NK-92 treated with Interleukin-12 subunit alpha and Interleukin-12 subunit beta, amount 100 ng/mL, for 24 hours (cell line): Measurements from ENCODE around the gene HMGCL.
"Not testable (repeated sequence)": the region's sequence is repeated elsewhere in the genome, so short reads cannot be mapped to it uniquely, and the experiment has no call there.

Experiments
- DNase-seq: peaks from one replicate; lab custom pipeline; 2025; lab: John Stamatoyannopoulos, UW

Gene HMGCL

DNA sequence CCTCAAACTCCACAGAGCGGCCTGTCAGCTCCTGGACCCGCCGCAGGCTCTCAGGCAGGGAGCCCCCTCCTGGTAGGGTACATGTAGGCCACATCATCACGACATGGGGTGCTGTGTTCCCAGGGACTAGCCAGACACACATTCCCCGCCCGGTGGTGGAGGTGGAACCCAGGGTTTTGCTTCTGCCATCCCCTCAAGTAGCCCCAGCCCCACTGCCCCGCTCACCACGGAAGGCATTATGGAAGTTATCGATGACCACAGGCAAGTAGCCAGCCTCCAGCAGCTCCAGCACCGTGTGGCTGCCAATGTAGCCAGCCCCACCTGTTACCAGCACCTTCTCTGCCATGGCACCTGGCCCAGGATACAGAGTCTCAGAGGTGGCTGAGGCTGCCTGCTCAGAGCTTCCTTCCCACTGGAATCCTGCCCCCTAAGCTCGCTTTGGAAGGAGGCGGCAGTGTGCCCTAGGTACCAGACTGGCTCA is 26.5 kb downstream of the HMGCL start:
- no peak for DNase-seq

DNA sequence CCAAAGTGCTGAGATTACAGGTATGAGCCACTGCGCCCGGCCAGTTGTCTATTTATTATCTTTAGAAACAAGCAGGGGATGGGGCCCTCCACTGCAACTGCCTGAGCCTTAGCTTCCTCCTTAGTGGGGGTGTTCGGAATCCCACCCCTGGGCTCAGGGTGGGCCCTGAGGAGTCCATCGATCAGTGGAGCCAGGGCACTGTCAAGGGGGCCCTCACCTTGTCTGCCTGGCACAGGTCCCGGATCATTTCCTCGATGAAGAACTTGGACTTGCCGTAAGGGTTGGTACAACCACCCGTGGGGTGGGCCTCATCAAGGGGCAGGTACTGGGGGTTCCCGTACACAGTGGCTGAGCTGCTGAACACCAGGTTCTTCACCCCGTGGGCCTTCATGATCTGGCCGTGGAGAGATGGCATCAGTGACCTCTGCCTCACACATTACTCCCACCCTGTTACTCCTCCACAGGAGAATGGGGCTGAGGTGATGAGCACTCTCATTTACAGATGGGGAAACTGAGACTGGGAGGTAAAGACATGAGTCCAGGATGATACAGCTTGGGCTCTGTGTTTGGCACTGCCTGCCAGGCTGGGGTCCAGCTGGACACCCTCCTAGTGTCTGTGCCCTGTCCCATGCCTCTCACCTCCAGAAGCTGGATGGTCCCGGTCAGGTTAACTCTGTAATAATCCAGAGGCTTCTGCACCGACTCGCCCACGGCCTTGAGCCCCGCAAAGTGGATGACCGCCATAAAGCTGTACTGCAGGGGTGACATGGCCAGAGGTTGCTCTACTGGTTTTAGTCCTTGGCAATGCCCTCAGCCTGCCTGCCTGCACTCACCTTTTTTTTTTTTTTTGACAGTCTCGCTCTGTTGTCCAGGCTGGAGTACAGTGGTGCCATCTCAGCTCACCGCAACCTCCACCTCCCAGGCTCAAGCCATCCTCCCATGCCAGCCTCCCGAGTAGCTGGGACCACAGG is 27.5 kb downstream of the HMGCL start:
- DNase-seq = no peak

DNA sequence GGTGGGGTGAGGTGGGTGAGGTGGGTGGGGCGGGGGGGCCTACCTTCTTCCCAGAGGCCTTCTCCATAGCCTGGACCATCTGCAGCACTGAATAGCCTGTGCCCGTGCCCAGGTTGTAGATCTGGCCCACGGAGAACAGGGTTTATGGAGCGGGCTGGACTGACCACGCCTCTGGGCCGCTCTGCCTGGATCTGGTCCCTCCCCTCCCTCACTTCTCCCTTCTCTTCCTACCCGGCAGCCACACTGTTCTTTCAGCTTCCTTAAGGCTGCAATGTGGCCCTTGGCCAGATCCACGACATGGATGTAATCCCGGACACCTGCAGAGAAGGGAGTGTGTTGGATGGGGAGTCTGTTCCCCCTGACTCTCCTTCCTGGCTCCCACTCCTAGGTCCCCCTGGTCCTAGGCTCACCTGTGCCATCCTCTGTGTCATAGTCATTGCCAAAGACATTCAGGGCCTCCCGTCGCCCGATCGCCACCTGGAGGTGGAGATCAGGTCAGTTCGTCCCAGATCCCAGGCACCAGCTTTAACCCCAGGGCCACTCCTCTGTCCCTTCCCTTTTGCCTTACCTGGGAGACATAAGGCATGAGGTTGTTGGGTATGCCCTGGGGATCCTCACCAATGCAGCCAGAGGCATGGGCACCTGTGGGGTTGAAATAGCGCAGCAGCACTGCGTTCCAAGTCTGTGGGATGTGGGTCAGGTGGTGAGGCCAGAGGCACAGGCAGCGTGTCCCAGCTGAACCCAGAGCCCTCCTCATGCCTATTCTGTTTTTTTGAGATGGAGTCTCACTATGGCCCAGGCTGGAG is 28.6 kb downstream of the HMGCL start:
- DNase-seq = no peak

DNA sequence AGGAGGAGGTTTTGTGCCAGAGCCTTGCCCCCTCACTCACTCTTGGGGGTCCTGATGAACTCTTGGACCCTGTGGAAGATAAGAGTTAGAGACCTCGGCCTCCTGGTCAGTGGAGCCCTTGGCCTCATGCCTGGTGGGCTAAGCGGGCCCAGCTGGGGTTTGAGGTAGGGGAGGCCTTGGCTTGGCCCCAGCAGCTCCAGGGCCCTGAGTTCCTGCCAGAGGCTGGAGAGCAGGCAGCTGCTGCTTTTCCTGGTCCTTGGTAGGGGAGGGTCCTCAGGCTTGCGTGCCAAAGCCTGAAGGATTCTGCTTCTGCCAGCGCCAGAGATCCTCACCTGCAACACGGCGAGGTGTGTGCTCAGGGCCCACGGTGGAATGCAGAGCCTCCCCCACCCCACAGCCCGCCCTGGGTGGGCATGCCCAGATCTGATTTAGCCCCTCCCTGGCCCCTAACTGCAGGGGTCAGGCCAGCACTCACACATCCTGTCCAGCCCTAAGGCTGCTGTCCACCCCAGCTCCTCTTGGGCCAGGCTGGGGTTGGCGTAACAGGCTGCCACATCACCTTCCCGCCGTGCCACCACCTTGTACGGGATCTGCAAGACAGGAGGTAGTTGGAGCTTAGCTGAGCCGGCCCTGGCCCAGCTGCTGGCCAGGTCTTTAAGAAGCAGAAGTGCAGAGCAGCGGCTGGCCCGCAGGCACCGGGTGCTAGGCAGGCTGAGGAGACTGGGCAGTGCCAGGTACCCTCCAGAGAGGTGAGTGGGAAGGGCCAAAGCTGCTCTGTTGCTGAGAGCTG is 29.4 kb downstream of the HMGCL start:
- no peak for DNase-seq

DNA sequence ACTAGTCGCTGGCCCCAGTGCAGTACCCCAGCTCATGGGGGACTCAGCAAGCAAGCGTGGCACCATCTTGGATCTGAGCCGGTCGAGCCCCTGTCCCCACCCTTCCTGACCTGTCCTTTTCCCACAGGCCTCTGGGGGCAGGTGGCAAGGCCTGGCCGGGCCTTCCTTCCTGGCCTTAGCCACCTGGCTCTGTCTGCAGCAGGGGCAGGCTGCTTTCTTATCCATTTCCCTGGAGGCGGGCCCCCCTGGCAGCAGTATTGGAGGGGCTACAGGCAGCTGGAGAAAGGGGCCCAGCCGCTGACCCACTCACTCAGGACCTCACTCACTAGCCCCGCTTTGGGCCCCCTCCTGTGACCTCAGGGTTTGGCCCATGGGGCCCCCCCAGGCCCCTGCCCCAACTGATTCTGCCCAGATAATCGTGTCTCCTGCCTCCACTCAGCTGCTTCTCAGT is 30.5 kb downstream of the HMGCL start:
- DNase-seq = not testable (repeated sequence)

DNA sequence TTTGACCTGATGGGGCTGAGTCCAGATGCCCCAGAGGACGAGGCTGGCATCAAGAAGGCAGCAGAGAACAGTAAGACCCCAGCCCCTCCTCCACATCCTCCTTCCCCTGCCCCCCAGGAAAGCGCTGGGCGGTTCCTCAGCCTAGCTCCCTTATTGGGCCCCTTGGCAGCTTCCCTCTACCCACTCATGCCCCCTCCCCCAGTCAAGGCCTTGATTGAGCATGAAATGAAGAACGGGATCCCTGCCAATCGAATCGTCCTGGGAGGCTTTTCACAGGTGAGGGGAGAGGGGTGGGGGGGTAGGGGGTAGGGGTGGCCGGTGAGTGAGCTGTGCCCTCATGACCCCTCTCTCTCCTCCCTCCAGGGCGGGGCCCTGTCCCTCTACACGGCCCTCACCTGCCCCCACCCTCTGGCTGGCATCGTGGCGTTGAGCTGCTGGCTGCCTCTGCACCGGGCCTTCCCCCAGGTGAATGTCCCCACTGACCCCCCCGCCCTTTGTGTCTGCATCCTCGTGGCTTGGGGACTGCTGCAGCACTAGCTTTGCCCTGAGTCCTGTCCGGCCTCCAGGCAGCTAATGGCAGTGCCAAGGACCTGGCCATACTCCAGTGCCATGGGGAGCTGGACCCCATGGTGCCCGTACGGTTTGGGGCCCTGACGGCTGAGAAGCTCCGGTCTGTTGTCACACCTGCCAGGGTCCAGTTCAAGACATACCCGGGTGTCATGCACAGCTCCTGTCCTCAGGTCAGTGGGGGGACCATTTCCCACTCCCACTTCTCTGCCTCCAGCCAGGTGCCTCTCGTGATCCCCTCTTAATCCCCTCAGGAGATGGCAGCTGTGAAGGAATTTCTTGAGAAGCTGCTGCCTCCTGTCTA is 31.1 kb downstream of the HMGCL start:
- DNase-seq = no peak

DNA sequence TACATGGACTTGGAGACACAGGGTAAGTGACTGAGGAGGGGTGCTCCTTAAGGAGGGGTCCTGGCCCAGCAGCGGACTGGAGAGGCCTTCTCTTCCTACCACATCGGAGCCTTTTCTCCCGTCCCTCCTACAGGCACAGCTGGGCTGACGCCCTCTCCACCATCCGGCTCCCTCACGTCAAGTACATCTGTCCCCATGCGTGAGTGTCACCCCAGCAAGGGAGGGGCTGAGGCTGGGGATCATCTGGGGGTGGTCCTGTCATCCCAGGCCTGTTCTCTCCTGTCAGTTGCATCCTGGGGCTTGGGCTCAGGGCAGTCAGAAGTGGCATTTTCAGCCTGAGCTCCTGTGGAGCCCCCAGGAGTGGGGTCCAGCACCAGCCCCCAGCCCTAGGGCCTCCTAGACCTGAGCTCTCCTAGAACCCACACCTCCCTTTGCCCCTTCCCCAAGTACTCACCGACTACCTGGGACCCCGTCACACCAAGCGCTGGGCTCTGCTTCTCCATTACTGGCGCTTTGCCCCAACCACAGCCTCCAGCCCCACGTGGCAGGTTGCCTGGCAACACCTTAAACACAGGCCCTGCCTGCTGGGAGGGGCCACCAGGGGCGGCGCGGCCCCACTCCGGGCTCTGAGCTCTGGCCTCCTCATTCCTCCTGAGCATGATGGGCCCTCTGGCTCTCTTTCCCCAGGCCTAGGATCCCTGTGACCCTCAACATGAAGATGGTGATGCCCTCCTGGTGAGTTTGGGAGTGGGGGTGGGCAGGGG is 32.0 kb downstream of the HMGCL start:
- no peak for DNase-seq

DNA sequence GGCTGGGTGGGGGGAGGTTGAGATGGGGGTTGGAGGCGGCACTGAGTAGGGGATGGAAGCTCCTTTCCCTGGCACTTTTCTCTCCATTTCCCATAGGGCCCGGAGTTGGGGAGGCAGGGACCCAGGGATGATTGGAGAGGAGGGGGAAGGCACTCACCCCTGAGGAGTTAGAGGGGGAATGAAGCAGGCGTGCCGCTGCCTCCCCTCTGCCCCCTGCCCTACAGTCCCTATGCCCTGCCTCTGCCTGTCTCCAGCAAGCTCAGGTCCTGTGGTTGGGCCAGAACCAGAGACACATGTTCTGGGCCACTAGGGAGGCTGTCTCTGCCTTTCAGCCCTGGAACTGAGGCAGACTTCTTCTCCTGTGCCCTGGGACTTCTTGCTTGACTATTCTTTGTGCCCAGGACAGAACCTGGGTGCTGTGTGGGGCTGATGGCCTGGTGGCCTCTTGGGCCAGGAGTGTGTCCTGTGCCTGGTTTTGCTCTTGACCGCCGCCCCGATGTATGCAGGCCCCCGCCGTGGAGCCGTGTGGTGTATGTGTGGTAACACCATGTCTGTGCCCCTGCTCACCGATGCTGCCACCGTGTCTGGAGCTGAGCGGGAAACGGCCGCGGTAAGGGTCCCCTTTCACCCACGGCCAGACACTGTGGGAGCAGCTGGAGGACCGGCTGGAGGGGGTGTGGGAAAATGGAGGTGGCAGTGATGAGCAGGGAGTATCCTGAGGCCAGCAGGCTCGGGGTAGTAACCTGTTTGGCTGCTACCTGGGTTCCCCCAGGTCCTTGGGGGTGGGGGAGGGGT is 32.9 kb downstream of the HMGCL start:
- no peak for DNase-seq

DNA sequence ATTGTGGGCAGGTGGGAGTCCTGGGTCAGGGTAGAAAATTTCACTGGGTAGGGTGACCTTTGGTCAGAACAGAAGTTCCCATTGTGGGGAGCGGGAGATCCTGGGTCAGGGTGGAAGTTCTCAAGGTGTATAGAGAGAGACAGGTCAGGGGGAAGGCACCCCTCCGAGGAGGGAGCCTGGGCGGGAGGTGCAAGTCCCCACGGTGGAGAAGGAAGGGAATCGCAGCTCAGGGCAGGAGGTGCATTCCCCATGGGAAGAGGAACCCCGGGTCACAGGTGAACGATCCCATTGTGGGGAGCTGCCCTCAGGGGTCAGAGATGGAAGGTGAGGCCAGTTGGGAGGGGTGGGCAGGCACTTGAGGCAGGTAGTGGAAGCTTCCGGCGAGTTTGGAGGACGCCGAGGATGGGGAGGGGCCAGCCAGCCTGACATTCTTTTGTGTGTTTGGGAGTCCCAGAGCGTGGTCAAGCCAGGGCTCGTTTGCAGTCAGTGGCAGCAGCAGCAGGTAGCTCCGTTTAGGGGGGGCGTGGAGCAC is 33.6 kb downstream of the HMGCL start:
- no peak for DNase-seq

DNA sequence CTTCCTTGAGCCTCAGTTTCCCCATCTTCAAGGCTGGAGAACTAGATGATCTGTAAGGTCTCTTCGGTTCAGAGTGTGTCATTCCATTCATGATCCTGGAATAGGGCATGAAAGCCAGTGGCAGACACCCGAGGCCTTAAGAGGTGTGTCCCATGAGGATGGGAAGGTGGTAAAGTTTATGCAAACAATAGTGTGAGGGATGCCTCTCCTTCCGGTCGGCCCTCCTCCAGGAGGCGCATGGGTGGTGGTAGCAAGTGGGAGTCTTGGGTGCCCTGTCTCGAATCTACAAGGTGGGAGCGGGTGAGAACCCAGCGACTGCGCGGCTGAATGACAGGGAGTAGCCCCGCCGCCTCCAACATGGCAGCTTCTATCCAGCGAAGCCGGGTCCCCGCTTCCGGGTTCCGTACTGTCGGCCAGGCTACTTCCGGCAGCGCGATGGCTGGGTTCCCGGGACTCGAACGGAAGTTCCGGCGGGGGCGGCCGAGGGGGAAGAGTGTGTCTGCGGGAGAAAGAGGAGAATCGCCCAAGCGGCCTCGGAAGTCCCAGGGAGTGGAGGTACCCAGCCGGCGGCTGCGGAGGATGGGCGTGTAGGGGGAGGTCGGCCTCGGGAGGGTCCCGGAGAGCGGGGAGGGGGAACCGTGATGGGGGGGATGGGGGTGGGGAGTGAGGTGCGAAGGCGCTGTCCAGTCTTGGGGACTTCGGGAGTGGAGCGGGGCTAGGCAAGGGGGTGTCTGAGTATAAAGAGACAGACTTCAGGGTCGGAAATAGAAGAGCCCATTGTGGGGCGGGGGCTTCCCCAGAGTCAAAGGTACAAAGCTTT is 34.3 kb downstream of the HMGCL start, which contains the start of gene LYPLA2:
TSS of gene LYPLA2 (plus strand) at position 450 of the 820 bp plus-strand sequence. CDS start 1,538 bp downstream, outside the sequence.
- peak; percentile 79 for DNase-seq

DNA sequence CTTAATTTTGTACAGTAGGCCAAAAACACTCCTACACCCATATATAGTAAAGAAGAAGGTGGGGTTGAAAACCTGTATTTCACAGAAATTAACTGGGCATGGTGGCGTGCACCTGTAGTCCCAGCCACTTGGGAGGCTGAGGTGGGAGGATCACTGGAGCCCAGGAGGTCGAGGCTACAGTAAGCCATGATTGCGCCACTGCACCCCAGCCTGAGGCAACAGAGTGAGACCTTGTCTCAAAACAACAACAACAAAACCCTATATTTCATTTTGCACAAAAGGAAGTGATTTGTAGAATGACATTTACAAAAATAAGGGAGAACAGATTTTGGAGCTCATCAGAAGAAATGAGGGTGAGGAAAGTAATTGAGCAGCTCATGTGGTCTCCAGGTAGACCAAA is 36.5 kb downstream of the HMGCL start:
- no peak for DNase-seq

DNA sequence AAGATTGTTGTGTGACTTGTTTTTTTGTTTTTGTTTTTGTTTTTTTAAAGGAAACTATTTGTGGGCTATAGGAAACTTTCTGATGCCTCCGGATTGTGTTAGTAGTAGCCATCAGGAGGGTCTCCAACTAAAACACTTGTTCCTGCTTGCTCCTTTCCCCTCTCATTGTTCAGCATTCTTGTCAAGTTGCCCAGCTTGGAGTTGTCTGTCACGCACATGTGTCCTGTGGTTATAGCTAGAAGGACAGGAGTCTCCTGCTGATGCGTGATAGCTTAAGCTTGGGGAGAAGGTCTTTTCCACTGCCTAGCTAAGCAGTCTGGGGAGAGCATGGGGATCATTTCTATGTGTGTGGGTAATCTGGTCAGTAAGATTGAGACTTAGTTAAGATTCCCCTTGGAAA is 37.5 kb downstream of the HMGCL start:
- DNase-seq = no peak

DNA sequence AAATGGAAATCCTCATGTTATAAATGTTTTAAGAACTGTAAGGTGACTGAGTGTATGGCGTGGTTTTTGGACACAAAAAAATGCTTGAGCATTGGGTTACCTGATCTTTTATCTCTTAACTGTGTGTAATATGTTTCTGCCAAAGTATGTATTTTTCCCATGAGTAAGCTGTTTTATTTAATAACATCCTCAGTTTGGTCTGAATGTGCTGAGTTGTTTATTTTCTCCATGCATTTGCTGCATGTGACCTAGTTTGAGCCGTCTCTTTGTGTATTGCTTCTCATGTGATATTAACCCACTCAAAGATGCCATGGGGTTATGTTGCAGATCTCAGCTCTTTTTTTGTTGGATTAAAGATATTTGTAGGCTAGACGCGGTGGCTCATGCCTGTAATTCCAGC is 40.4 kb downstream of the HMGCL start:
- DNase-seq = no peak

DNA sequence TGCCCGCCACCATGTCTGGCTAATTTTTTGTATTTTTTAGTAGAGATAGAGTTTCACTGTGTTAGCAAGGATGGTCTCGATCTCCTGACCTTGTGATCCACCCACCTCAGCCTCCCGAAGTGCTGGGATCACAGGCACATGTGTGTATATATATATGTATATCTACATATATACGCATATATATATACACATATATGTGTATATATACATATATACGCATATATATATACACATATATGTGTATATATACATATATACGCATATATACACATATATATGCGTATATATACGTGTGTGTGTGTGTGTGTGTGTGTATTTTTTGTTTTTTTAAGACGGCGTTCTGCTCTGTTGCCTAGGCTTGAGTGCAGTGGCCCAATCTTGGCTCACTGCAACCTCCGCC is 42.1 kb downstream of the HMGCL start:
- DNase-seq = not testable (repeated sequence)

DNA sequence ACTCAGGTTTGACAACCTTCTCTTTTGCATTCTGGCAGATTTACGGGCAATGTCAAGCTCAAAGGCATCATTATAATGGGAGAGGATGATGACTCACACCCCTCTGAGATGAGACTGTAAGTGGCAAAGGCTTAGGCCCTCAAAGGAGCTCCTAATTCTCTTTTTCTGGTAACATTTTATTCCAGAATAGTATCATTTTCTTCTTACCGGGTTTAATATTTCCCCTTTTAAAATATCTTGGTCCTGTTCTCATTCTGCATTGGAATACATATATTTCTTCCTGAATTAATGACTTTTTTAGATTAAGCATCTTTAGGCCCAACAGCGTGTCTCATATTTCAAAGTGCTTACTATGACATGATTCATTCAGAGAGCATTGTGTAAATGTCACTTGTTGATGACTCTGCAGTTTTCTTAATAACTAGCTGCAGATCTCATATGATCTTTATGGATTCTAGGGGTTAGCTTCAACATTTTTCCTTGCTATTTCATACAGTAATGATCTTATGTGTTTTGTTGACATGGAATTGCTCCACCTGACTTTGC is 45.3 kb downstream of the HMGCL start:
- DNase-seq = no peak

DNA sequence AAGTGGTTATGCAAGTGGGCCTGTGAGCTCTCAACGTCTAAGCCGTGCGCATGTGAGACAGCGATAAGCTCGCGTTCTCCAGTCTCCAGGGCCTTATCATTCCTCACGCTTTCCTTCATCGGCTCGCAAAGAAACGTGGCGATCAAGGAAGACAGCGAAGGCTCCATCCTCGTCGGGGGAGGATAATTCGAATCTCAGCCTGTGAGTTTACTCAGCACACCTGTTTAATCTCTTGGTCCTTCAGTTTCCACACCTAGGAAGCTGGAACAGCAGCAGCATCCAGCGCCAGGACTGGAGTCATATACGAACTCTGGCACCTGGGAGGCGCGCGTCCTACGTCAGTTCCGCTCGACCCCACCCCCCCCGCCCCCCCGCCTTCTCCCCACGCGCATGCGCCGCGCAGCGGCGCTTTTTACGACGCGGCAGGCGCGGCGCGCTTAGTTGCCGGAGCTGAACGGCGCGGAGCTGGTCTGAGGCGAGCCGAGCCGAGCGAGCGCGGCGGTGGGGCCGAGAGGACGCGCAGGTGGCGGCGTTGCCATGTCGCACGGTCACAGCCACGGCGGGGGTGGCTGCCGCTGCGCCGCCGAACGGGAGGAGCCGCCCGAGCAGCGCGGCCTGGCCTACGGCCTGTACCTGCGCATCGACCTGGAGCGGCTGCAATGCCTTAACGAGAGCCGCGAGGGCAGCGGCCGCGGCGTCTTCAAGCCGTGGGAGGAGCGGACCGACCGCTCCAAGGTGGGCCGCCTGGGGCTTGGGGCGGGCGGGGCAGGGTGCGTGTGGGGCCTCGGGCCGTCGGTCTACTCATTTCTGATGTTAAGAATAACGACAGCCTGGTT is 47.0 kb downstream of the HMGCL start, which contains the start of gene PITHD1:
TSS of gene PITHD1 (plus strand) at position 440 of the 836 bp plus-strand sequence. CDS start at position 538, 98 bp downstream.
- peak; percentile 76 for DNase-seq

DNA sequence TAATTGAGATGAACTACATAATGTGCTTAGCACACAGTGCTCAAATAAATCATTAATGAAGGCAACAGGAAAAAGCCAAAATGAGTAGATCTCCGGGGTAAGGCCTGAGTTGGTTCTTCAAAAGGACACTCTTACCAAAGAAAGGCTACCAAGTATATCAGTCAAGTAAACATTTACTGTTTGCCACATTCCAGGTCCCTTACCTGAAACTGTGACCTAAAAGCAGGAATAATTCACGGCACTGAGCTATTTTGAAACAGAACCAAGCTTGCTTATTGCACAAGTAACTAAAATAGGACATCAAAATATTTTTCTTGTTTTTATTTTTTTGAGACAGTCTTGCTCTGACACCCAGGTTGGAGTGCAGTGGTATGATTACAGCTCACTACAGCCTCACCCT is 49.0 kb downstream of the HMGCL start:
- no peak for DNase-seq
